ENCODE data around the gene ADAM12. TPM values are rescaled to one million over a fixed set of nuclear protein-coding genes. Genes with fewer than 3 reads are reported as not detected.

Gene ADAM12
- total and polyA plus RNA-seq, 10 of the 15 experiments (the other 5 are each of a cell fraction or from before 2014, with no cell fraction given) = under 0.01 to 0.62 (median 0.04) TPM; not detected in 5

- Histone ChIP-seq H3K9me3 (replicated peaks; ENCODE audit: control insufficient read depth, insufficient read depth, low read length) (no peaks in the 10 kb centered on the region), H3K4me3 (no peak overlapping the region), H4K20me1 (ENCODE audit: control insufficient read depth, insufficient read depth) (no peaks in the 10 kb centered on the region), H3K4me1 (ENCODE audit: control insufficient read depth, insufficient read depth, low read length) (no peaks in the 10 kb centered on the region), H2AFZ (ENCODE audit: control insufficient read depth, low read depth, low read length) (no peak overlapping the region), H3K36me3 (ENCODE audit: control insufficient read depth in 2 of 2, insufficient read depth in 2 of 2, low read length in 1 of 2) (no peaks in the 10 kb centered on the region), H3K27me3 (replicated peaks in 1 of 2; ENCODE audit: control insufficient read depth in 2 of 2, insufficient read depth in 2 of 2, low read length in 1 of 2) (no peaks in the 10 kb centered on the region), H3K9ac (ENCODE audit: control insufficient read depth, insufficient read depth, low read length) (no peak overlapping the region), H3K27ac (ENCODE audit: control insufficient read depth, insufficient read depth) (no peak overlapping the region), H3K79me2 (ENCODE audit: control insufficient read depth, insufficient read depth, low read length) (no peaks in the 10 kb centered on the region), H3K4me2 (ENCODE audit: control insufficient read depth, insufficient read depth) (no peak overlapping the region)
- ChIA-PET SMC1A (ENCODE audit: uncharacterized antibody, unreplicated experiment) (no interaction called here), CTCF (no interaction called here), POLR2A (no interaction called here), RAD21 (ENCODE audit: unreplicated experiment) (no interaction called here)
- no peak for FAIRE-seq
- no peak for ATAC-seq
- DNase-seq (ENCODE audit: low read depth, low spot score) = no peak
- intact Hi-C loops (cut with micrococcal nuclease; ENCODE audit: unreplicated experiment) = no loop called here
- TF ChIP-seq, protein P1, sequence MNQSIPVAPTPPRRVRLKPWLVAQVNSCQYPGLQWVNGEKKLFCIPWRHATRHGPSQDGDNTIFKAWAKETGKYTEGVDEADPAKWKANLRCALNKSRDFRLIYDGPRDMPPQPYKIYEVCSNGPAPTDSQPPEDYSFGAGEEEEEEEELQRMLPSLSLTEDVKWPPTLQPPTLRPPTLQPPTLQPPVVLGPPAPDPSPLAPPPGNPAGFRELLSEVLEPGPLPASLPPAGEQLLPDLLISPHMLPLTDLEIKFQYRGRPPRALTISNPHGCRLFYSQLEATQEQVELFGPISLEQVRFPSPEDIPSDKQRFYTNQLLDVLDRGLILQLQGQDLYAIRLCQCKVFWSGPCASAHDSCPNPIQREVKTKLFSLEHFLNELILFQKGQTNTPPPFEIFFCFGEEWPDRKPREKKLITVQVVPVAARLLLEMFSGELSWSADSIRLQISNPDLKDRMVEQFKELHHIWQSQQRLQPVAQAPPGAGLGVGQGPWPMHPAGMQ (IDR thresholded peaks at IDR 0.05; ENCODE audit: borderline replicate concordance) = no peak
- TF ChIP-seq SREBF2 (IDR thresholded peaks at IDR 0.05; ENCODE audit: low read length) (no peak), CREB1 (IDR thresholded peaks at IDR 0.05; ENCODE audit: low read depth) (no peak), MTA3 (IDR thresholded peaks at IDR 0.05; ENCODE audit: borderline replicate concordance, low read length) (no peak)
- TF ChIP-seq, protein P2, sequence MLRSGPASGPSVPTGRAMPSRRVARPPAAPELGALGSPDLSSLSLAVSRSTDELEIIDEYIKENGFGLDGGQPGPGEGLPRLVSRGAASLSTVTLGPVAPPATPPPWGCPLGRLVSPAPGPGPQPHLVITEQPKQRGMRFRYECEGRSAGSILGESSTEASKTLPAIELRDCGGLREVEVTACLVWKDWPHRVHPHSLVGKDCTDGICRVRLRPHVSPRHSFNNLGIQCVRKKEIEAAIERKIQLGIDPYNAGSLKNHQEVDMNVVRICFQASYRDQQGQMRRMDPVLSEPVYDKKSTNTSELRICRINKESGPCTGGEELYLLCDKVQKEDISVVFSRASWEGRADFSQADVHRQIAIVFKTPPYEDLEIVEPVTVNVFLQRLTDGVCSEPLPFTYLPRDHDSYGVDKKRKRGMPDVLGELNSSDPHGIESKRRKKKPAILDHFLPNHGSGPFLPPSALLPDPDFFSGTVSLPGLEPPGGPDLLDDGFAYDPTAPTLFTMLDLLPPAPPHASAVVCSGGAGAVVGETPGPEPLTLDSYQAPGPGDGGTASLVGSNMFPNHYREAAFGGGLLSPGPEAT (IDR thresholded peaks at IDR 0.05; ENCODE audit: low read depth) = no peak
- 80% methylated on average over 3 of the region's 3 CpGs for WGBS (ENCODE audit: insufficient coverage, insufficient replicate concordance, low lambda C conversion rate, missing lambda C conversion rate)
- in situ Hi-C loops (cut with MboI) = no loop called here
- no TSS peak for BruUV-seq (replicated peaks)
Measured at GRCh38 chr10:126155528-126155927, 232.7 kb downstream of the ADAM12 start.

Data from GM12878 (cell line).